Smooth muscle cell (in vitro differentiated cells): ENCODE results near the gene RPL9. TPM values are rescaled to one million over a fixed set of nuclear protein-coding genes. Genes with fewer than 3 reads are reported as not detected.
A peak's percentile ranks its signal among the peaks of the same experiment; 100 is the strongest.

ENCODE experiments used
- DNase-seq: peaks from one replicate; lab custom pipeline; 2025; ENCODE audit not compliant: unreplicated experiment; lab: John Stamatoyannopoulos, UW
- H2AFZ ChIP-seq: fragments of 200-600 bp; sonication (generic); 2 replicates; pipeline ENCODE4 v1.6.0; 2016; ENCODE audit warnings: antibody characterized with exemption, low read depth, mild to moderate bottlenecking
- H3F3A ChIP-seq: fragments of 200-600 bp; sonication (generic); 2 replicates; pipeline ENCODE4 v1.6.0; 2017; ENCODE audit warnings: antibody characterized with exemption, low read depth
- H3K27ac ChIP-seq: fragments of 200-600 bp; sonication (generic); 2 replicates; pipeline ENCODE4 v1.5.1; 2016; ENCODE audit warnings: low read depth, mild to moderate bottlenecking
- H3K27me3 ChIP-seq: fragments of 200-600 bp; sonication (generic); 2 replicates; pipeline ENCODE4 v1.6.1; 2016; ENCODE audit warnings: low read depth, mild to moderate bottlenecking
- H3K36me3 ChIP-seq: fragments of 200-600 bp; sonication (generic); 2 replicates; pipeline ENCODE4 v1.5.1; 2016; ENCODE audit warnings: low read depth
- H3K4me1 ChIP-seq: fragments of 200-600 bp; sonication (generic); 2 replicates; pipeline ENCODE4 v1.5.1; 2016; ENCODE audit warnings: low read depth
- H3K4me2 ChIP-seq: fragments of 200-600 bp; sonication (generic); 2 replicates; pipeline ENCODE4 v1.6.0; 2016; ENCODE audit warnings: mild to moderate bottlenecking
- H3K4me3 ChIP-seq: fragments of 200-600 bp; sonication (generic); 2 replicates; pipeline ENCODE4 v1.5.1; 2016; ENCODE audit warnings: mild to moderate bottlenecking
- H3K79me2 ChIP-seq: fragments of 200-600 bp; sonication (generic); 2 replicates; pipeline ENCODE4 v1.6.0; 2016; ENCODE audit warnings: low read depth, mild to moderate bottlenecking
- H3K9ac ChIP-seq: fragments of 200-600 bp; sonication (generic); 2 replicates; pipeline ENCODE4 v1.6.0; 2016; ENCODE audit warnings: low read depth
- H3K9me3 ChIP-seq: fragments of 200-600 bp; sonication (generic); replicated peaks from 2 replicates; pipeline ENCODE4 v1.5.1; 2016; ENCODE audit warnings: low read depth
- H4K20me1 ChIP-seq: fragments of 200-600 bp; sonication (generic); 2 replicates; pipeline ENCODE4 v1.6.0; 2016; ENCODE audit warnings: low read depth
- WGBS: methylation state at CpG from one replicate; pipeline ENCODE4 v1.1.7; 2016; ENCODE audit warnings: low lambda C conversion rate; 5-methylcytosine and 5-hydroxymethylcytosine counted together
- polyA plus RNA-seq: library from polyadenylated mRNA; unstranded; fragments of >200 nt; fragmentation: Nextera tagmentation; extraction: Ambion mirVana; gene quantifications from 2 replicates; pipeline ENCODE4 v1.2.1, GENCODE V29; 2016
- total RNA-seq: library from RNA; depleted of rRNA; stranded (reverse); fragments of >200 nt; gene quantifications from 2 replicates; pipeline ENCODE4 v1.2.3, GENCODE V29; 2014
- TF ChIP-seq, protein P1 (sequence below): fragments of 200-600 bp; sonication (generic); IDR thresholded peaks from 2 replicates; pipeline ENCODE4 v1.5.1; 2017; ENCODE audit warnings: borderline replicate concordance, mild to moderate bottlenecking, antibody characterized with exemption; ENCODE audit not compliant: insufficient read depth, poor library complexity, severe bottlenecking

Gene RPL9
- total and polyA plus RNA-seq, 2 experiments from 2014 or later, result 506 to 3,249 TPM

DNA sequence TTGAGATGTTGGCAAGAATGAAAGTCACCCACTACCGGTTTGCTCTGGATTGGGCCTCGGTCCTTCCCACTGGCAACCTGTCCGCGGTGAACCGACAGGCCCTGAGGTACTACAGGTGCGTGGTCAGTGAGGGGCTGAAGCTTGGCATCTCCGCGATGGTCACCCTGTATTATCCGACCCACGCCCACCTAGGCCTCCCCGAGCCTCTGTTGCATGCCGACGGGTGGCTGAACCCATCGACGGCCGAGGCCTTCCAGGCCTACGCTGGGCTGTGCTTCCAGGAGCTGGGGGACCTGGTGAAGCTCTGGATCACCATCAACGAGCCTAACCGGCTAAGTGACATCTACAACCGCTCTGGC, 12.3 kb downstream of the RPL9 start:
- DNase-seq, result no peak
- H2AFZ ChIP-seq, result no peak overlapping the region
- peaks cover 22% of the 10 kb centered on the region for H3F3A ChIP-seq
- H3K4me3 ChIP-seq, result peak overlapping the region; percentile 33
- H3K9ac ChIP-seq, result no peak overlapping the region
- H4K20me1 ChIP-seq, result peaks cover 18% of the 10 kb centered on the region
- no peaks in the 10 kb centered on the region for H3K9me3 ChIP-seq
- no peaks in the 10 kb centered on the region for H3K36me3 ChIP-seq
- H3K4me1 ChIP-seq, result no peaks in the 10 kb centered on the region
- TF ChIP-seq, protein P1, sequence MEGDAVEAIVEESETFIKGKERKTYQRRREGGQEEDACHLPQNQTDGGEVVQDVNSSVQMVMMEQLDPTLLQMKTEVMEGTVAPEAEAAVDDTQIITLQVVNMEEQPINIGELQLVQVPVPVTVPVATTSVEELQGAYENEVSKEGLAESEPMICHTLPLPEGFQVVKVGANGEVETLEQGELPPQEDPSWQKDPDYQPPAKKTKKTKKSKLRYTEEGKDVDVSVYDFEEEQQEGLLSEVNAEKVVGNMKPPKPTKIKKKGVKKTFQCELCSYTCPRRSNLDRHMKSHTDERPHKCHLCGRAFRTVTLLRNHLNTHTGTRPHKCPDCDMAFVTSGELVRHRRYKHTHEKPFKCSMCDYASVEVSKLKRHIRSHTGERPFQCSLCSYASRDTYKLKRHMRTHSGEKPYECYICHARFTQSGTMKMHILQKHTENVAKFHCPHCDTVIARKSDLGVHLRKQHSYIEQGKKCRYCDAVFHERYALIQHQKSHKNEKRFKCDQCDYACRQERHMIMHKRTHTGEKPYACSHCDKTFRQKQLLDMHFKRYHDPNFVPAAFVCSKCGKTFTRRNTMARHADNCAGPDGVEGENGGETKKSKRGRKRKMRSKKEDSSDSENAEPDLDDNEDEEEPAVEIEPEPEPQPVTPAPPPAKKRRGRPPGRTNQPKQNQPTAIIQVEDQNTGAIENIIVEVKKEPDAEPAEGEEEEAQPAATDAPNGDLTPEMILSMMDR, result no peak
- H3K27me3 ChIP-seq, result no peaks in the 10 kb centered on the region
- 85% methylated on average over 20 of the region's 20 CpGs for WGBS
- no peak overlapping the region for H3K27ac ChIP-seq
- H3K79me2 ChIP-seq, result no peaks in the 10 kb centered on the region
- peak overlapping the region; percentile 77 for H3K4me2 ChIP-seq

- H3K4me1 ChIP-seq, result no peaks in the 10 kb centered on the region
- H3K27ac ChIP-seq, result no peak overlapping the region
- H3K4me2 ChIP-seq, result no peak overlapping the region
- no peak overlapping the region for H3K4me3 ChIP-seq
- H2AFZ ChIP-seq, result no peak overlapping the region
- H3K9ac ChIP-seq, result no peak overlapping the region
- H3K27me3 ChIP-seq, result no peaks in the 10 kb centered on the region
- H3K36me3 ChIP-seq, result no peaks in the 10 kb centered on the region
- TF ChIP-seq, protein P1, result no peak
- H3K9me3 ChIP-seq, result no peaks in the 10 kb centered on the region
- no peaks in the 10 kb centered on the region for H3K79me2 ChIP-seq
- H3F3A ChIP-seq, result peaks cover 1% of the 10 kb centered on the region
- 86% methylated on average over 4 of the region's 4 CpGs for WGBS
- DNase-seq, result no peak
- no peaks in the 10 kb centered on the region for H4K20me1 ChIP-seq
Measured at GRCh38 chr4:39442998-39443397, 15.7 kb downstream of the RPL9 start.

- H3K9me3 ChIP-seq, result no peaks in the 10 kb centered on the region
- H3K79me2 ChIP-seq, result no peaks in the 10 kb centered on the region
- WGBS, result 89% methylated on average over 2 of the region's 2 CpGs
- no peaks in the 10 kb centered on the region for H3K36me3 ChIP-seq
- TF ChIP-seq, protein P1, result no peak
- no peak overlapping the region for H3K4me3 ChIP-seq
- H3K4me2 ChIP-seq, result no peak overlapping the region
- H3K4me1 ChIP-seq, result no peaks in the 10 kb centered on the region
- DNase-seq, result no peak
- H3K27ac ChIP-seq, result no peak overlapping the region
- H3K9ac ChIP-seq, result no peak overlapping the region
- peaks cover 5% of the 10 kb centered on the region for H3K27me3 ChIP-seq
- no peaks in the 10 kb centered on the region for H4K20me1 ChIP-seq
- H3F3A ChIP-seq, result no peaks in the 10 kb centered on the region
- no peak overlapping the region for H2AFZ ChIP-seq
Measured at GRCh38 chr4:39441593-39441992, 17.1 kb downstream of the RPL9 start.

DNA sequence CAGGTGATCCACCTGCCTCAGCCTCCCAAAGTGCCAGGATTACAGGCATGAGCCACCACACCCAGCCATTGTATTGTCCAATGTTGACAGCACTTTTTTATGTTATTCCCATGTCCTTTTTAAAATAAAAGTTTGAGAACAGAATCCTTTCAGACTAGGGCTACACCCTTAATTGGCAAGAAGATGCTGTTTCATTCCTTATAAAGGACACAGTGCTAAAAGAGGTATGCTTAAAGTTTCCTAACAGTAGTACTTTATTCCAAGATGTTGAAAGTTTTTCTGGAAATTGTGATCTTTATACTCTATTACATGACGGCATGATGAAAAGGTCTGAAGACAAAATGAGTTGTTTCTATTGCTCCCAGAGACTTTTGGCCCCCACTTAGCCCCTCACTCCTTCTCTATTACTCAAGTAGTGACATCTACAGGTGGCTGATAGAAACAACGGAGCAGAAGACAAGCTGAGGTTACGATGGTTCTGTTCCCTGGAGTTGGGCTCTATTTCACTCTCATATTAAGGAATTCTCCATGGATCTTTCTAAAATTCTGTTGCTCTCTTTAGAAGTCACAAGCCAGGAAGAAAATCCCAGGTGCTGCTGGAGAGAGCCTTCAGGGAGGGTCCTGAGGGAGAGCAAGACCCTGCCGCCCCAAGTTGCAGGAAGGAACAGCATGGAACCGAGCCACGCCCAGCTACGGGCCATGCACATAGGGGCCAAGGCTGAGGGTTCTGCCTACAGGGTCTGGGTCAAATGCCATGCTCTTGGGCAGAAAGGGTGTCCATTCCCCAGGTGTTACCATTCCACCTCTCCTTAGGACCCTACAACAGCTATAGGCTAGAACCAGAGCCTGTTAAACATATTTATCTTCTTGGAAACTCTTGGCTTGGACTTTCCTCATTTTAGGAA, 22.8 kb downstream of the RPL9 start:
- H2AFZ ChIP-seq, result no peak overlapping the region
- no peaks in the 10 kb centered on the region for H3F3A ChIP-seq
- DNase-seq, result no peak
- no peak overlapping the region for H3K4me2 ChIP-seq
- peaks cover 5% of the 10 kb centered on the region for H3K27me3 ChIP-seq
- no peak overlapping the region for H3K9ac ChIP-seq
- H3K9me3 ChIP-seq, result no peaks in the 10 kb centered on the region
- H3K79me2 ChIP-seq, result no peaks in the 10 kb centered on the region
- 64% methylated on average over 7 of the region's 7 CpGs for WGBS
- H3K4me1 ChIP-seq, result no peaks in the 10 kb centered on the region
- TF ChIP-seq, protein P1, result no peak
- H3K4me3 ChIP-seq, result no peak overlapping the region
- H4K20me1 ChIP-seq, result no peaks in the 10 kb centered on the region
- no peaks in the 10 kb centered on the region for H3K36me3 ChIP-seq
- no peak overlapping the region for H3K27ac ChIP-seq
